AG10803 (cell line): ENCODE results near the gene RAD21L1.
A peak's percentile ranks its signal among the peaks of the same experiment; 100 is the strongest.

ENCODE experiments used
- DNase-seq: peaks from one replicate; pipeline ENCODE4 v3.0.0; 2010; ENCODE audit warnings: low read depth
- H3K4me3 ChIP-seq: 2 replicates; pipeline ENCODE4 v1.5.1; 2011; ENCODE audit warnings: mild to moderate bottlenecking, low read length, control low read depth
- CTCF ChIP-seq: conservative IDR thresholded peaks from 2 replicates; pipeline ENCODE4 v1.5.1; 2011; ENCODE audit warnings: mild to moderate bottlenecking, low read length, control low read depth, inconsistent platforms

RAD21L1 gene

DNA sequence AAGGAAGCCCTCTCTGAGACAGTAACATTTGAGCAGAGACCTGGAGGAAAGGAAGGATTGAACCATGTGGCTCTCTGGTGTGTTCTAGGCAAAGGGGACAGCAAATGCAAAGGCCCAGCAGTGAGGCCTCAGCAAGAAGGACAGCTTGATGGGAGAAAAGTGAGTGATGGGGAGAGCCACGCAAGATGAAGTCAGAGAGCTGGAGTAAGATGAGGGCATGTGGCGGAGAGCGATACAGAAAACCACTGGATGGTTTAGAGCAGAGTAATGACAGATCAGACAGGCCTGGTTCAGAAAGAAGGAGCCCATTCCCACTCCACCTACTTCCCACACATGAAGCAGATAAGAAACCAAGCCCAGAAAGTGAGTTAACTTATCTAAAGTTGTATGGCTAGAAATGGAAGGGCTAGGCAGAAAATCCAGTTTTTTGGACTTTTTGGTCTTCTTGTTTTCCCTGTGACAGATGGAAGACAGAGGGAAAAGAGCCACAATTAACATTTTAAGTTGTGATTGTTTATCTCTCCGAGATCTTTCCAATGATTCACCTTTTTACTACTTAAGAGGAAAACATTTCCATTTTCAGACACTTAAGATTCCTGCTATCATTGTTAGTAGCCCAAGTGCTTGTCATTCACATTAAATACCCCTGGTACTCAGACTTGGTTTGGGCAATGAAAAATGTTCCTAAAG lies 39.5 kb downstream of the RAD21L1 start:
- DNase-seq: no peak
- no peak for TF ChIP-seq CTCF
- H3K4me3 ChIP-seq: peak overlapping the region; percentile 62

DNA sequence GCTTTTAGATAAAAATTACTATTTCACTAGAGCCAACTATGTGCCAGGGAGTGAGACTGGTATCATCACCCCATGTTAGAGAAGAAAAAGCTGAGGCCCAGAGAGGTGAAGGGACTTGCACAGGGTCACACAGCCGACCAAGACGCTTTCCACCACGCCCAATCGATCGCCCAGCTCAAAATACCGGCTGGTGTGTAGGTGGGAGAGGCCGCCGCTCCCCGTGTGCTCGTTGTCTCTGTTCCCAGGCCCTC lies 40.0 kb downstream of the RAD21L1 start:
- DNase-seq: no peak
- no peak for TF ChIP-seq CTCF
- peak overlapping the region; percentile 62 for H3K4me3 ChIP-seq

DNA sequence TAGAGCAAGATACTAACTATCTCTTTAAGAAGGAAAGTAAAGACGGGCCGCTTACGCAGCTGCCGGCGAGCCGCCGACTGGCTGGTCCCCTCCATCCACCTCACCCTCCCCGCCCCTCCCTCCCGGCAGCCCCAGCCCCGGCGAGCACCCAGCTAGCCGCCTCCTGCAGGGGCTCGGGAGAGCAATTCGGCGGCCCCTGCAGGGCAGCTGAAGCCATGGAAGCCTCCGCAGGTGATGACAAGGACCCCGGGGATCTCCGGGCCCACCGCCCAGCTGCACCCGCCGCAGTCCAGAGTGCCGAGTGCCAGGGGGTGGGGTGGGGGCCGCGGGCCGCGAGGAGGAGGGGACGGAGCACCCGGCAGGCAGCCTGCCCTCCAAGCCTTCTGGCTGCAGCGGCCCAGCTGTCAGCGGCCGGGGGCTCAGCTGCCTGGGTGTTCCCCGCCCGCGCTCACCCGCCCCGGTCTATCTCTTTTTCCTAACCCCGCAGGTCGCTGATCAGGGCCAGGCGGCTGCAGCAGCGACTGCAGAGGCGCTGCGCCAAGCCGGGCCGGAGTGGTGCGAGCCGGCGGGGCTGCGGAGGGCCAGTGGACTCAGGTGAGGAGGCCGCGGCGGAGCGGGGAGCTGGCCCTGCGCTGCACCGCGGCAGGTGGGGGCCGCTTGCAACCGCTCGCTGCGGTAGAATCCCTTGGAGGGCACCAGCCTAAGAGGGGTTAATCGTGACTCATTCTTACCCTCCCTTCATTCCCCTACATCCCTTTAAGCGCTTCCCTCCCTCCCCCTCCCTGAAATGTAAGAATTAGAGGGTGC lies 40.5 kb downstream of the RAD21L1 start, which contains the start of gene SNPH:
TSS of gene SNPH (plus strand) at position 128 of the 807 bp plus-strand sequence. CDS start 29,946 bp downstream, outside the sequence.
- H3K4me3 ChIP-seq: peak within 1 kb of the TSS; percentile 62
- TF ChIP-seq CTCF: no peak
- DNase-seq: peak; percentile 70

DNA sequence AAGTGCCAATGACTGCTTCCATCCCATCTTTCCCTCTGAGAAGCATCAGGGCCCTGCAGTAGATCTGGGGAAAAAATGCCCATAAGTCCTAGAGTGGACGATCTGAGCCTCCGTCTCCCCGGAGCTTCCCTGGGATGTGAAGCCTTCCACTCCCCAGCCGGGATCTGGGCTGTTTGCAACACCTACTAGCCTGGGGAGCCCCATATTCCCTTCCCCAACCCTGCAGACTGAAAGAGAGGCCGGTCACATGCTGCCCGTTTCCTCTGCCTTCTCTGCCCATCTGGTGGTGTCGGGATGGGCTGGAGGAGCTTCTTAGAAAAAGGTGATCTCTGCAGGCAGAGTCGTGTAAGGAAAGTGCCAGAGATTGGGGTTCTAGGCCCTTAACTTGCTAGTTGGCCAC lies 41.3 kb downstream of the RAD21L1 start:
- DNase-seq: no peak
- peak overlapping the region; percentile 62 for H3K4me3 ChIP-seq
- no peak for TF ChIP-seq CTCF

DNA sequence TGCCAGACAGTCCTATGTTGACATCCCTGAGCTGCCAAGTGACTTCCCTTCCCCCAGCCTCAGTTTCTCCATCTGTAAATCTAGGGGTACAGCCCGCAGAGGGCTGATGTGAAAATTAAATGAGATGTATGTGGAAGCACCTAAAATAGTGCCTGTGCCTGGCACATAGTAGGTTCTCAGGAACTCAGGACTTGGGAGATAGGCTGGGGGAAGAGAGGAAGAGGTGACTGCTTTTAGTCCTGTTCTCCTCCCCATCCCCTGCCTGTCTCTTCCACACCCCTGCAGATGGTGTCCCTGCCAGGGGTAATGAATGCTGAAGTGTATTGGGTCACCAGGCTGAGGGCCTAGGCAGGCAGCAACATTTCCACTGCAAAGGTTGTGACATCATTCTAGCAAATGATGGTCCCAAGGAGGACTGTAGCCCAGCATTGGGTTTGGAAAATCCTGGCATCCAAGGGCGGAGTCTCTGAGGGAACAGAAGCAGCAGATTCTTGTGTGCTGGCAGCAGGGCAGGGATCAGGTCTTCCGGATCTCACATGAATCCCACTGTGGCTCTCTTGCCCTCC lies 42.0 kb downstream of the RAD21L1 start:
- no peak overlapping the region for H3K4me3 ChIP-seq
- no peak for DNase-seq
- no peak for TF ChIP-seq CTCF

DNA sequence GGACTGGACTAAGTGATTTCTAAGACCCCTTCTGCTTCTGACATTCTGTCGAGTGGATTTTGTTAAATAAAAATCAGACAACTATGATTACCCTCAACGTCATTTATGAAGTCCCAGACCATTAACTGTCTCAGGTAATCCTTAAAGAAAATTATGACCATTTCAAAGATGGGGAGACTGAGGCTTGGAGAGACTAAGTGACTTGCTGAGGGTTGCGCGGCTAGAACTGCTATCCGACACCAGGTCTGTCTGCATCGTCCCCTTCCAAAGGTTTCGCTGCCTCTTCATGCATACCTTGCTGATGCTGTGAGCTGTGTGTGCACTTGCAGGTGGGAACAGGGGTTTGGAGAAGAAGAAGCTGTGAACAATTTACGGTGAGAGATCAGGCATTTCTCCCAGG lies 43.4 kb downstream of the RAD21L1 start:
- no peak for TF ChIP-seq CTCF
- H3K4me3 ChIP-seq: no peak overlapping the region
- DNase-seq: no peak

DNA sequence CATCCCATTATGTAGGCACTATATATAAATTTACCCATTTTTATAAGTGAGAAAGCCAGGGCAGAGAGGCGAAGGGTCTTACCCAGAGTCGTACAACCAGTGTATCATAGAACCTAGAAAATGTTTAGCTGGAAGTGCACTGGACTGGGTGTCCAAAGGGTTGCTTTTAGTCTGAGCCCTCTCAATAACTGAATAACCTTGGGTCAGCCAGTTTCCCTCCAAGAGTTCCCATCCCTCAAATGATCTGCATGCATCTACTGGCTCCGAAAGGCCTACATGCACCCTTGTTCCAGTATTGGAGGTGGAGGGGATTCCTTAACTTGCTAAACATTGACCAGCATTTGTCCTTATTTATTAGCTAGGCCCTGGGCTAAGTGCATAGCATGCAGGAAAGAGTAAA lies 44.0 kb downstream of the RAD21L1 start:
- no peak overlapping the region for H3K4me3 ChIP-seq
- DNase-seq: no peak
- TF ChIP-seq CTCF: no peak
